WERI-Rb-1 (cell line): Measurements from ENCODE around the gene TBC1D16.
A peak's percentile ranks its signal among the peaks of the same experiment; 100 is the strongest.

Source experiments
- DNase-seq: peaks from one replicate; pipeline ENCODE4 v3.0.0-alpha.2; 2020
- H3K27ac ChIP-seq: fragments of 250-450 bp; sonication (Bioruptor Pico); 2 replicates; pipeline ENCODE4 v1.5.1; 2020; ENCODE audit warnings: mild to moderate bottlenecking, moderate library complexity
- H3K27me3 ChIP-seq: fragments of 250-450 bp; sonication (Bioruptor Pico); 2 replicates; pipeline ENCODE4 v1.5.1; 2021; ENCODE audit warnings: mild to moderate bottlenecking, low read depth, moderate library complexity; ENCODE audit not compliant: insufficient read depth, severe bottlenecking
- H3K36me3 ChIP-seq: fragments of 250-450 bp; sonication (Bioruptor Pico); 2 replicates; pipeline ENCODE4 v1.5.1; 2020; ENCODE audit warnings: mild to moderate bottlenecking, moderate library complexity
- H3K4me3 ChIP-seq: 2 replicates; pipeline ENCODE4 v1.5.1; 2011; ENCODE audit warnings: low read depth, mild to moderate bottlenecking, control low read depth, low read length
- H3K9me3 ChIP-seq: fragments of 250-450 bp; sonication (Bioruptor Pico); 2 replicates; pipeline ENCODE4 v1.5.1; 2021; ENCODE audit warnings: mild to moderate bottlenecking, moderate library complexity; ENCODE audit not compliant: severe bottlenecking
- TF ChIP-seq, protein P1 (sequence below): IDR thresholded peaks from 2 replicates; pipeline ENCODE4 v1.5.1; 2011; ENCODE audit warnings: low read depth, mild to moderate bottlenecking, control low read depth, inconsistent platforms, low read length

TBC1D16 gene

DNA sequence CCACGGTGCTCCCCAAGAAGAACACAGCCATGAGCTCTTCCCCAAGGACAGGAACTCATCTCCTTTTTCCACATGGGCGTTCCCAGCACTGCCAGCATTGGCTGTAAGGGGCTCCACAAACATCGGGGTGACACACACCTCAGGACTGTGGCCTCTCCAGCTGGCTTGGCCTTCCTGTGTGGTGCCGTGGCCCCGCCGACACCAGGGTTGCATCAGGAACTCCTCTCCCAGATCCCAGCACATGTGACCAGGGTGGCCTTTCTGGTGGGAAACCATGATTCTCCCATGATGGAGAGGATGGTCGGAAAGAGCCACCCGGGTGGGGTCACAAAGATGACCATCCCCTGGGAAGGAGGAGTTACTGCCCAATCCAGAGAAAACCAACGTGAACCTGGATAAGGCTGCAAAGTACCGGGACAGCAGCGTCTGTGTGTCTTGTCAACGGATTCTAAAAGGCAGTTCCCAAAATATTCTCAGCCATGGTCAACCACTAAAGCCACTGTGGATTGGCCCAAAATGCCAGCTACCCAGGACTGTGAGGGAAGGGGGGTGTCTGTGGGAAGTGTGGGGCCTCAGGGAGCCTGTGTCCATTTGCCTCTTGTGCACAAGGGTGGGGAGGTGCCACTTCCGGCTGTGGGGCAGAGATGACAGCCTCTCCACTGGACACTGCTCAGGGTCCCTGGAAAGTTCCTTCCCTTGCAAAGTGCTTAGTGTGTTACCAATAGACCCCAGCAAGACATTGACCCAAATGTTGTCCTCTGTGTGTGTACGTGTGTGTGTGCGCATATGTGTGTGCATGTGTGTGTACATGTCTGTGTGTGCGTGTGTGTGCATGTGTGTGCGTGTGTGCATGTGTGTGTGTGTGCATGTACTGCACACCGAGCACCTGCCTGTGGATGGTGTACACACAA lies 118.4 kb downstream of the TBC1D16 start:
- TF ChIP-seq, protein P1, sequence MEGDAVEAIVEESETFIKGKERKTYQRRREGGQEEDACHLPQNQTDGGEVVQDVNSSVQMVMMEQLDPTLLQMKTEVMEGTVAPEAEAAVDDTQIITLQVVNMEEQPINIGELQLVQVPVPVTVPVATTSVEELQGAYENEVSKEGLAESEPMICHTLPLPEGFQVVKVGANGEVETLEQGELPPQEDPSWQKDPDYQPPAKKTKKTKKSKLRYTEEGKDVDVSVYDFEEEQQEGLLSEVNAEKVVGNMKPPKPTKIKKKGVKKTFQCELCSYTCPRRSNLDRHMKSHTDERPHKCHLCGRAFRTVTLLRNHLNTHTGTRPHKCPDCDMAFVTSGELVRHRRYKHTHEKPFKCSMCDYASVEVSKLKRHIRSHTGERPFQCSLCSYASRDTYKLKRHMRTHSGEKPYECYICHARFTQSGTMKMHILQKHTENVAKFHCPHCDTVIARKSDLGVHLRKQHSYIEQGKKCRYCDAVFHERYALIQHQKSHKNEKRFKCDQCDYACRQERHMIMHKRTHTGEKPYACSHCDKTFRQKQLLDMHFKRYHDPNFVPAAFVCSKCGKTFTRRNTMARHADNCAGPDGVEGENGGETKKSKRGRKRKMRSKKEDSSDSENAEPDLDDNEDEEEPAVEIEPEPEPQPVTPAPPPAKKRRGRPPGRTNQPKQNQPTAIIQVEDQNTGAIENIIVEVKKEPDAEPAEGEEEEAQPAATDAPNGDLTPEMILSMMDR, result no peak
- DNase-seq, result no peak
- H3K27me3 ChIP-seq, result no peaks in the 10 kb centered on the region

DNA sequence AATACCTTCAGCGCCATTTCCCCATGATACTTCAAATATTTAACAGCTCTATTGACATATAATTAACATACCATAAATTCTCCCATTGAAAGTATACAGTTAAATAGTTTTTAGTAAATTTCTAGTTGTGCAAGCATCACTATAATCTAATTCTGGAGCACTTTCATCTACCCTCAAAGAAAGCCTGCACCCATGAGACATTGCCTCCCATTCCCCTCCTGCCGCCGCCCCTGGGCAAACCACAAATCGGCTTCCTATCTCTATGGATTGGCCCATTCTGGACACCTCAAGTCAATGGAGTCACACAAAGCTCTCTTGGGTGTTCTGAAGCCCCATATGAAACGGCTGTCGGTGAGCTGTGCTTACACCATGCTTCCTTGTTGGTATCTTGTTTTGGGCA lies 119.2 kb downstream of the TBC1D16 start:
- DNase-seq, result no peak
- H3K27ac ChIP-seq, result no peak overlapping the region
- TF ChIP-seq, protein P1, result no peak
- H3K4me3 ChIP-seq, result no peak overlapping the region
- H3K27me3 ChIP-seq, result no peaks in the 10 kb centered on the region
- no peaks in the 10 kb centered on the region for H3K9me3 ChIP-seq
- H3K36me3 ChIP-seq, result no peaks in the 10 kb centered on the region

More for the DNA sequence above, 118.4 kb downstream of the TBC1D16 start:
- H3K27ac ChIP-seq, result no peak overlapping the region
- H3K36me3 ChIP-seq, result no peaks in the 10 kb centered on the region
- no peak overlapping the region for H3K4me3 ChIP-seq
- no peaks in the 10 kb centered on the region for H3K9me3 ChIP-seq

DNA sequence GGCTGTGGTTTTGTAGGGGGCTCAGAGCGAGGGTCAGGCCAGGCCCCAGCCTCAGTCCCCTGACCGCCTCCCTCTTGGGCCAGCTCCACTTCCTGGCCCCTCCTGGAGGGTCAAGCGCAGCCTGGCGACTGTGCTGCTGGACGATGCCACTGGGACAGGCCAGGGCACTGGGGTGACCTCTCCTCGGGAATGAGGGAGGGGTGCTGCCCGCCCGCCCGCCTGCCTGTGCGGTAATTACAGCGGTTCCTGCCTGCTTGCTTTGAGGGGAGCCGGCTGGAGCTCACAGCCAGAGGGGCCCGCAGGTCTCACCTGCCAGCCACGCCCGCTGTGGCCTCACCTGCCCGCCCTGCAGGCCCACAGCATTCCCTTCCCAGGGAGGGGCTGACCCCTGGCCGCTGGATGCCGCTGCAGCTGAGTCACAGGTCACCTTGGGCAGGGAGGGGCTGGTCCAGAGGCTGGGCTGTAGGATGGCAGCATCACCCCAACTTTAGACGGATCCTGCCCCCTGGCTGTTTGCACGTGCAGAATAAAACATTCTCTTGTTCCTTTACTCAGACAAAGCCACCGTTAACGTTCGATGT lies 119.7 kb downstream of the TBC1D16 start:
- H3K27me3 ChIP-seq, result no peaks in the 10 kb centered on the region

DNA sequence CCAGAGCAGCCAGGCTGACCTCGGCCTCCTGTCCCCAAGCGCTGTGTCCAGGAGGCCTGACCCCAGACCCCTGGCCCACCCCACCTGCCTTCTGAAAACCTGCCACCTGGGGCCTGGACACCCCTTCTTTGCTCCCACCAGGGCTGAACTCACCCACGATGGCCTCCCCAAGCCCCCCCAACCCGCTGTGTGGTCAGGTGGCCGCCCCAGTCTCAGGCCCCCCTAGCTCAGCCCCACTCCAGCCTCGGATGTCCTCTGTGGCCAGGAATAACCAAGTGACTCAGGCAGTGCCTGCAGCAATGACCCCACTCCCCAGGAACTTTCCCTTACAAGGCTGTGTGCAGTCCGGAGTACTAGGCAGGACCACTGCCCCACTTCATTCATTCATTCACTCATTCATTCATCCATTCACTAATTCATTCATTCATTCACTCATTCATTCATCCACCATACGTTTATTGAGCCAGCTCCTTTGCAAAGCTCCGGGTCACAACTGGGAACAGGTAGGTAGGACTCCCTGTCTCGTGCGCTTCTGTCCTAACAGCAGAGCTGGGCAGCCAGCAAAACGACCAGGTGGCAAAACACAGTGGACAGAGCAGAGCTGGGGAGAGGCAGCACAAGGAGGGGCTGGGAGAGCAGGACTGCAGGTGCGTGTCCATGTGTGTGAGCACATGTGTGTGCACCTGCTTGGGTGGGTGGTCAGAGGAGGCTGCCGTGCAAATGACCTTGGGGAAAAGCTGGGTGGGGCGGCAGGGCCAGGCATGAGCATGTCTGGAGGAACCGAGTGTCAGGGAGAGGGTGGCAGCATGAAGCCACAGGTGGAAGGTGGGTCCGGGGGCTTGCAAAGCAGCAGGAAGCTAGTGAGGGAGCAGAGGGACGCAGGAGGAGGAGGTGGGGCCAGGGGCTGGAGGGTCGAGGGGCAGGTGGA lies 120.6 kb downstream of the TBC1D16 start:
- no peaks in the 10 kb centered on the region for H3K36me3 ChIP-seq
- no peaks in the 10 kb centered on the region for H3K27me3 ChIP-seq
- TF ChIP-seq, protein P1, result no peak
- no peak for DNase-seq
- no peak overlapping the region for H3K27ac ChIP-seq
- H3K9me3 ChIP-seq, result no peaks in the 10 kb centered on the region
- no peak overlapping the region for H3K4me3 ChIP-seq

More for the DNA sequence above, 119.7 kb downstream of the TBC1D16 start:
- peak; percentile 77 for DNase-seq
- TF ChIP-seq, protein P1, result peak; percentile 68
- H3K4me3 ChIP-seq, result no peak overlapping the region
- no peaks in the 10 kb centered on the region for H3K36me3 ChIP-seq
- no peaks in the 10 kb centered on the region for H3K9me3 ChIP-seq
- no peak overlapping the region for H3K27ac ChIP-seq

DNA sequence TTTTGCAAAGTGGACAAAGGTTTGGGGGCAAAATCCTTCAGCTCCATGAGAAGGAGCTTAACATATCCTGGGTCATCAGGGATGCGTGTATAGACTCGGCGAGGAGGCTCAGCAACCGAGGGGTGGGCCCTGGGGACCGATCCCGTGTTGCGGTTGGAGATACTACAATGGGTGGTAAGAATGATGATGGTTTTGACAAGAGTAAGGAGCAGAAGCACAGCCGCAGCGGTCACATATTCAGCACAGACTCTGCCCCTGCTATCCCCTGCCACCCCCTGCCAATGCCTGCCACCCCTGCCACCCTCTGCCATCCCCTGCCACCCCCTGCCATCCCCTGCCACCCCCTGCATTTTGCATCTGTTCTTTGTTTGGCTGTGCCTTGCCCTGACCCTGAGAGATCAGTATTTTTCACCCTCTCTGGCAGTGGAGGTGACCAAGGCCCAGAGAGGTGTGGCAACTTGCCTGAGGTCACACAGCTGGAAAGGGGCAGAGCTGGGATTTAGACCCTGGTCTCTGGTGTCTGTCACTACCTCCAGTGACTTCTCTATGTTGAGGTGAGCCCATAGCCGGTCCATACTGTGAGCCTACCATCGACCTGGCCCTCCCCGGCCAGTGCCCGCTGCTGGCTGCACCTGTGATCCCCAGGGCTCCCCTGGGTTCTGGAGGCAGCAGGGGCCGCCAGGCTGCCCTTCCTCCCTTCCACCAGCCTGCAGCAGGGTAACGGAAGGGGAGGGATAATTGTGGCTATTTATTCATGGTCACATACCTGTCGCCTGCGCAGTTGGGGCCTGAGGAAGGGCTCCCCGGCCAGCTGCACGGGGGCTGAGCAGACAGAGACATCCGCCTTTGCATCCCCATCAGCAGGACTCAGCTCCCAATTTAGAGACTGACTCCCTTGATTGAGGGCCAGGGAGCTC lies 121.5 kb downstream of the TBC1D16 start:
- Histone ChIP-seq H3K9me3 (no peaks in the 10 kb centered on the region), H3K27ac (no peak overlapping the region), H3K27me3 (no peaks in the 10 kb centered on the region), H3K36me3 (no peaks in the 10 kb centered on the region), H3K4me3 (no peak overlapping the region)
- no peak for DNase-seq
- TF ChIP-seq, protein P1, result no peak
